ENCODE results near the gene BMP7. TPM values are rescaled to one million over a fixed set of nuclear protein-coding genes. Genes with fewer than 3 reads are reported as not detected.

Gene BMP7
- total and polyA plus RNA-seq, 2 of the 8 experiments (the other 6 are each of a cell fraction or from before 2014, with no cell fraction given) = 9.2 to 14.7 TPM

- WGBS, 2 experiments (ENCODE audit: extremely low coverage in 1 of 2, insufficient coverage in 1 of 2, insufficient read length in 1 of 2, insufficient replicate concordance in 2 of 2, low coverage in 1 of 2, low lambda C conversion rate in 2 of 2, missing lambda C conversion rate in 1 of 2) = 96% methylated on average over 8 of the region's 8 CpGs; no CpG with 5 or more reads in 1 of the 2 experiments
- Histone ChIP-seq H3K23ac (ENCODE audit: insufficient read length) (no peak overlapping the region), H3K4me2 (ENCODE audit: insufficient read depth in 1 of 2, low read depth in 2 of 2, low read length in 2 of 2) (no peak overlapping the region), H4K8ac (ENCODE audit: extremely low read depth, insufficient read depth, low read length) (no peak overlapping the region), H3K9me3 (ENCODE audit: insufficient read depth in 2 of 2, low read depth in 1 of 2, low read length in 1 of 2) (no peaks in the 10 kb centered on the region), H2AK5ac (ENCODE audit: low read depth, low read length) (no peak overlapping the region), H3K4ac (replicated peaks; ENCODE audit: insufficient read length, low read depth, low read length) (no peak overlapping the region), H3K18ac (ENCODE audit: extremely low read depth, low read length) (no peak overlapping the region), H3K56ac (replicated peaks; ENCODE audit: insufficient read length, low read depth, low read length) (no peak overlapping the region), H4K91ac (replicated peaks; ENCODE audit: insufficient read length, low read length) (no peak overlapping the region), H2BK120ac (replicated peaks; ENCODE audit: low read depth, low read length) (no peak overlapping the region), H3K36me3 (ENCODE audit: control insufficient read depth in 2 of 4, insufficient read depth in 4 of 4, low read length in 3 of 4) (peaks cover 0 to 4% (median 0%) of the 10 kb centered on the region in 4 experiments; a peak in 4 of 8 replicates), H3K27me3 (replicated peaks in 1 of 4; ENCODE audit: control insufficient read depth in 3 of 4, extremely low read depth in 1 of 4, insufficient read depth in 3 of 4, low read length in 3 of 4) (peaks cover 0 to 5% (median 2%) of the 10 kb centered on the region in 4 experiments; a peak in 2 of 7 replicates), H3K4me3 (ENCODE audit: extremely low read depth in 1 of 4, insufficient read depth in 2 of 4, low read depth in 3 of 4, low read length in 4 of 4) (no peak overlapping the region), H3K27ac (ENCODE audit: low read depth, low read length) (no peak overlapping the region), H3K9ac (replicated peaks in 1 of 4; ENCODE audit: extremely low read depth in 1 of 4, low read depth in 3 of 4, low read length in 3 of 4) (no peak overlapping the region), H3K79me1 (ENCODE audit: low read depth, low read length) (no peaks in the 10 kb centered on the region), H2BK20ac (ENCODE audit: low read length) (no peak overlapping the region), H3K4me1 (replicated peaks in 1 of 4; ENCODE audit: control insufficient read depth in 3 of 4, insufficient read depth in 4 of 4, low read length in 3 of 4) (peaks cover 0 to 28% (median 15%) of the 10 kb centered on the region in 4 experiments; a peak in 6 of 7 replicates), H2BK5ac (ENCODE audit: low read depth, low read length) (no peak overlapping the region), H2AFZ (ENCODE audit: low read length) (no peak overlapping the region), H2BK15ac (ENCODE audit: low read length) (no peak overlapping the region), H2BK12ac (ENCODE audit: low read depth, low read length) (no peak overlapping the region), H4K20me1 (replicated peaks in 1 of 2; ENCODE audit: control insufficient read depth in 1 of 2, insufficient read depth in 2 of 2, low read length in 2 of 2) (no peaks in the 10 kb centered on the region), H4K5ac (ENCODE audit: insufficient read length, low read depth, low read length) (no peak overlapping the region), H3K23me2 (ENCODE audit: low read depth, low read length) (peaks cover 6% of the 10 kb centered on the region; the same call in 1 of the 2 replicates), H3K14ac (ENCODE audit: insufficient read length) (no peak overlapping the region), H3K79me2 (ENCODE audit: control insufficient read depth in 1 of 2, insufficient read depth in 2 of 2, low read length in 2 of 2) (no peaks in the 10 kb centered on the region)
- DNase-seq (ENCODE audit: low read depth in 1 of 2, low spot score in 2 of 2) (no peak), FAIRE-seq (no peak)
- POLR2A ChIA-PET (ENCODE audit: partially characterized antibody) = interaction anchor here (0.7 kb wide), 1 partner anchor 16 kb away, joined by 3 read pairs; no protein-coding TSS in a partner anchor
- CTCF ChIA-PET (ENCODE audit: partially characterized antibody) = interaction anchor here (1.3 to 3.1 kb wide), 4 partner anchors 16 to 78 kb away, joined by 3 to 12 read pairs (median 4); no protein-coding TSS in a partner anchor
- TF ChIP-seq CBX5 (IDR thresholded peaks at IDR 0.05; ENCODE audit: low read depth, low read length) (no peak), SAP30 (IDR thresholded peaks at IDR 0.05; ENCODE audit: insufficient read depth, insufficient replicate concordance, low read length) (no peak), KDM1A (IDR thresholded peaks at IDR 0.05; ENCODE audit: borderline replicate concordance, low read length) (no peak), ASH2L (IDR thresholded peaks at IDR 0.05; ENCODE audit: low read length) (no peak), BACH1 (IDR thresholded peaks at IDR 0.05; ENCODE audit: low read length) (no peak), USF2 (IDR thresholded peaks at IDR 0.05; ENCODE audit: low read length) (no peak), TEAD4 (IDR thresholded peaks at IDR 0.05; ENCODE audit: low read depth, low read length) (no peak), KDM4A (IDR thresholded peaks at IDR 0.05; ENCODE audit: low read depth, low read length, severe bottlenecking) (no peak), MAFK (IDR thresholded peaks at IDR 0.05; ENCODE audit: low read depth, low read length) (no peak), E2F6 (IDR thresholded peaks at IDR 0.05) (no peak), YY1 (IDR thresholded peaks at IDR 0.05; ENCODE audit: low read depth, low read length) (no peak), CHD1 (IDR thresholded peaks at IDR 0.05; ENCODE audit: low read depth, low read length) (no peak), JUN (IDR thresholded peaks at IDR 0.05; ENCODE audit: low read depth, low read length) (no peak)
These were observed 52.5 kb downstream of the BMP7 start for GRCh38 chr20:57213924-57214323.

All from H1 (cell line).